PC-9 (cell line): ENCODE measurements around the gene EDN2.

Experiments
- CTCF ChIP-seq: fragments of 200-600 bp; sonication (generic); conservative IDR thresholded peaks from 2 replicates; pipeline ENCODE4 v1.6.1; 2017; ENCODE audit warnings: mixed run types, antibody characterized with exemption, mild to moderate bottlenecking, moderate library complexity
- EZH2 ChIP-seq: fragments of 200-600 bp; sonication (generic); IDR thresholded peaks from 2 replicates; pipeline ENCODE4 v1.8.0; 2017; ENCODE audit warnings: antibody characterized with exemption, low read depth

DNA sequence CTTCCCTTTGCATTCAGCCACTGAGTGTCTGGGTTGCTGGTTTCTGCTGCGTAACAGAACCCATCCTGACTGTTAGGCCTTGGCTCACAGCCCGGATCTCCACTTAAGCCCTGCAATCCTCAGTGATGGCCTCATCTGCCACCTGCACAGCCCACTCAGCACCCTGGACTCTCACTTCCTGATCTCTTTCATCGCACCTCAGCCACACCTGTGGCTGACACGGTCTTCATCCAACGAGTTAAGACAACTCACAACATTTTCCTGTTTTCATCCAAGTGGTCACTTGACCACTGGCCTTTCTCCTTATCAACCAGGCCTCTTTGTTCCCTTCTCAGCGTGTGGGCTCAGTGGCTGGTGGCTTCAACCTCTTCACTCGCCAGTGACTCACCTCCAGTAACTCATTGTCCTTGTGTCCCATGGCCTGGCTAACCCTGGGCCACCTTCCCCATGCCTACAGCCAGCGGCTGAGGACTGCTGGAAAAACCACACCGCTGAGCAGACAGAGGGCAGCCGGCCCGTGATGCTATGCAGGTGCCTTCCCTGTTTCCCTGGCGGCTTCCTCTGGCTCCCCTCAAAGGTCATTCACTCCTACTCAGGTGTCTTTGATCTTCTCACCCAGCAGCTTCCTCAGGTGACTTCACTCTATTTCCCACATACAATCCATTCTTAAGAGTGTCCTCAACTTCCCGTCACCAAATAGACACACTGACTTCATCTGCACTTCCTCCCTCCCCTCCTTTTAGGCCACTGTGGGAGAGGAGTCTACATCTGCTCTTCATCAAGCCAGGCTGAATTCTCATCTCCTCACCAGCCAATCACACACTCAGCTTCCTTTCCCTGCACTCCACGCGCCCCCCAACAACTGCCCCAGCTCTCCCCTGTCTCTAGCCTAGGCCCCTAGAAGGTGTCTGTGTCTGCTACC is 19.9 kb upstream of the EDN2 start:
- no peak for TF ChIP-seq CTCF
- no peak for TF ChIP-seq EZH2
